COLO668 (cell line): ENCODE measurements around the gene BRAF.
A peak's percentile ranks its signal among the peaks of the same experiment; 100 is the strongest.
"Not testable (repeated sequence)": the region's sequence is repeated elsewhere in the genome, so short reads cannot be mapped to it uniquely, and the experiment has no call there.

Experiments used
- DNase-seq: peaks from one replicate; lab custom pipeline; 2025; ENCODE audit not compliant: unreplicated experiment; lab: John Stamatoyannopoulos, UW

Gene BRAF

DNA sequence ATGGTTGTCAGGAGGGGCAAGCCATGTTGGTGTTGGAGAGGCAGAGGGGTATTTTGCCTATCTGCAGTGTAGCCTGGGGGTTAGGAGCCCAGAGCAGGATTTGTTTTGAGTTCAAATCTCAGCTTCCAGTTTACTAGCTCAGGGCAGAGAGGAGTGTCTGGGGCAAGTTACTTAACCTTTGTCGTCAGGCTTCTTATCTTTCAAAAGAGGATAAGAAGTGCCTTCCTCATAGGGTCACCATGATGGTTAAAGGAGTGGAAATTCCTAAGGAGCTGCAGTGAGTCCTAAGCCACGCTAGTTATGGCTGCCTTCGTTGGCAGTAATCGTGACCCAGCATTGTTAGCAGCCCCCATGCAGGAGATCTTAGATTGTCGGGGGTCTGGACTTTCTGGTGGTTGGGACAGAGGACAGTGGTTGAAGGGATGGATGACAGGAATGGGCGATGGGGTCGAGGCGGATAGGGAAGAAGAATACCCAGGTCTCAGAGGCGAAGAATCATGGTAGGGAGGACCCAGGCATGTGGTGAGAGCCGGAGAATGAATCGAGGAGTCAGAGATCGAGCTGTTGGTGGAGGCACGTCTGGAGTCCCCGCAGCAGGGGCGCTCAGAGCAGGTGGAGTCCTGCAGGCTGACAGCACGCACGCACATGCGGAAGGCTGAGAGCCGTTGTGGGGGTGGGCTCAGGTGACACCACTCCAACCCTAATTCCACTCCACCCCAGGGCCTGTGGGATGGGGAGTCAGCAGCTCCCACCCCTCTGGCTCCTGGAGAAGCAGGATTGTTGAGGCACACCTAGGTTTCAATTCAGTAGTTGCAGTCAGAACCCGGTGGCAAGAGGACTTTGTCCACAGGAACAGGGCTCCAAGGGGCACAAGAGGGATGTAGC, 240.4 kb downstream of the BRAF start:
- DNase-seq, result no peak

DNA sequence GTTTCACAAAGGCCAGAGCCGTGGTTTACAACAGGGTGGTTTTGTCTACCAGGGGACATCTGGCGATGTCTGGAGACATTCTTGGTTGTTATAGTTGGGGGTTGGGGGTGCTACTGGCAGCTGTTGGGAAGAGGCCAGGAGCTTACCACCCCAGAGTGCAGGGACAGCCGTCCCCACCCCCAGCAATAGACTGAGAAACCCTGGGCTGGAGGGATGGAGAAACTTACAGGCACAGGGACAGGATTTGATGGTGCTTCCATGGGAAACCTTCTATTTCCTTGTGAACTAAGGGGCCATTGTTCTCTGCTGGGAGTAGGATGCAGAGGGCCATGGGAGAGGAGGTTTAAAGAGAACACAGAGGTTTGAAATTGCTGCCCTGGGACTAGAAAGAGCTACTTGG, 241.1 kb downstream of the BRAF start:
- no peak for DNase-seq

DNA sequence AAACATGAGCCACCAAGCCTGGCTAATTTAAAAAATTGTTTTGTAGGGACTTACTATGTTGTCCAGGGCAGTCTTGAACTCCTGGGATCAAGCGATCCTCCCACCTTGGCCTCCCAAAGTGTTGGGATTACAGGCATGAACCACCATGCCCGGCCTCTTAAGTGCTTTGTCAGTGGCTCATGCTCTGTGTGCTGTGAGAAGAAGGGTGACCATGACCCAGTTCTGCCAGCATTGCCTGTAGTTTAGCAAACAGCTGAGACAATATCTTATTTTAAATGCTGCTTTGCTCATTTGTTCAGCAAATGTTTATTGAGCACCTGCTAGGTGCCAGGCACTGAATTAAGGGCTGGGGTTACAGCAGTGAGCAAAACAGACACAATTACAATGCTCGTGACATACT, 243.0 kb downstream of the BRAF start:
- no peak for DNase-seq

DNA sequence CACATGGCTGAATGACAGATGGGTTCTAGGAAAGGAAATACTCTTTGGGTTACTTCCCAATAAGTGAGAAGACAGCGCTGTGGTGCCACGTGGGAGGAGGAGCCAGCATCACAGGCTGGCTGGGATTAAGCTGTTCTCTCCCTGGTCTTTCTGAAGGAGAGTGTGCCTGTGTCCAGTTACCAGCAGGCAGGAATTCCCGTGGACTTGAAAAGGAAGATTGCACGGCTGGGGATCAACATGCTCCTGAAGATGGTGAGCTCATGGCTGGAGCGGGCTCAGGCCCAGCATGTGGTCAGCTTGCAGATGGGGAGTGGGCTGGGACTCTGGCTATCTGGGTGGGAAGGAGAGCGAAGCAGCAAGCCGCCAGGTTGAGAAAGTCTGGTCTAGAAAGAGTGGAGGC, 243.8 kb downstream of the BRAF start:
- DNase-seq, result no peak

DNA sequence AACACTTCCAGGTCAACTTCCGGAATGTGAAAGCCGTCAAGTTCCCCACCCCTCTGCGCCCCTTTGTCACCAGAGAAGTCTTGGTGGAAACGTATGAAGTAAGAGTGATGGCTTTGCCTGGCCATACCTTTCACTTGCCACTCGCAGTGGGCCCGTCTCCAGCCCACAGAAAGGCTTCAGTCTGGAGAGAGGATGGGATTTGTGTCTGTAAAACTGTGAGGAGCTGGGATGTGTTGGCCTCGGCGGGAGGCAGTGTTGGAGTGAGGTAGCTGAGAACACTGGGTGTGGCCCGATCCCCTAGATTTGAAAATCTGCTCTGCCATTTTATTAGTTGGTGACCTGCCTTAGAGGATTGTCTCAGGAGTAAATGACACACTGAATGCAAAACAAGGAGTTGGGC, 245.5 kb downstream of the BRAF start:
- no peak for DNase-seq

DNA sequence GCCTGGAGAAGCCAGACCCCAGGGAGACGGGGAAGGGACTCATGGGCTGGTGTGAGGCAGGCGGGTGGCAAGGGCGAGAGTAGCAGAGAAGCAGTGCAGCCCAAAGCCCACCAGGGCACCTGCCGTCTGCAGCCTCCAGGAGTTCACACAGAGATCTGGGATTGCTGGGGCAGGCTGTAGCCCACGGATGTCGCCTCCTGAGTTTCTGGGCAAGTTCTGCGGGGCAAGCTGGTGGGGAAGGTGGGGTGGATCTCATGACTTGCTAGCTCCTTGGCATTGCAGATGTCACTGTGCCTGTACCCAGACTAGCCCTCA, 246.0 kb downstream of the BRAF start:
- DNase-seq, result no peak

DNA sequence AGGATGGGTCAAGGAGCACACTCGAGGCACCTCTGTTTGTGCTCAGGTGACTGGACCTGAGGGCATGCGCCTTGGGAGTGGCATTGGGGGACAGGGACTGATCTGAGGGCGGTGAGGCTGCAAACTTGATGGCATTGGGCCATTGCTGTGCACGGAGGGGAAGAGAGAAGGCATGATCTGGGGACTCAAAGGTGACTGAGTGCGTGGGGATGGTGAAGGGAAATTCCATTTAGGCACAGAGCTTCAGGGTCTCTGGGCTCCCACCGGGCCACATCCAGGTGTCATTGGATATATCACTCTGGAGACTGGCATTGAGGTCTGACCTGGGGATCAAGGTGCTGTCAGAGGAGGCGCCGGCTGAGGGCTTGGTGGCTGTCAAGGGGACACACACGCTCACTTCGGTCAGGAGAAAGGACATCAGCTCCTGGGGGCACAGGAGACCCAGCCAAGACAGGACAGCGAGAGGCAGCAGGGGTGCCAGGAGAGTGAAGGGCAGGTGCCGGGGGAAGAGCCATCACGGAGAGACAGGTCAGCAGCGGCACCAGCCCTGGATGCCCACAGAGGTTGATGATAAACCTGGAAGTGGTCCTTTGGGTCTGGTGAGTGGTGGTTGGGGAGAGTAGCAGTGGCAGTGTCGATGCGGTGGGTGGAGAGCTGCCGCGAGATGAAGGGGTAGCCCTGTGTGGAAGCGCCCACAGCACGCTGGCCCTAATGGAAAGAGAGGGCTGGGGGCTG, 246.5 kb downstream of the BRAF start:
- DNase-seq, result no peak

DNA sequence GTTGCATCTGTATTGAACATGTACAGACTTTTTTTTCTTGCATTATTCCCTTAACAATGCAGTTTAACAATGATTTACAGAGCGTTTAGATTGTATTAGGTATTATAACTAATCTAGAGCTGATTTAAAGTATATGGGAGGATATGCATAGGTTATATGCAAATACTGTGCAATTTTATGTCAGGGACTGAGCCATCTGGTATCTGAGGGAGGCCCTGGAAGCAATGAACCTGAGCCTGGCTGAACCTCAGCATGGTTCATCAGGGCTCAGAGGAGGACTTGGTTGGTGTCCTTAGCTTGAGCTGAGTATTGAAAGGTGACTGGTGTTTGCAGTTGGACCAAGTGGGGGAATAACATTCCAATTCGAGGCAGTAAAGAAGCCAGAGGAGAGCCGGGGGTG, 247.2 kb downstream of the BRAF start:
- no peak for DNase-seq

DNA sequence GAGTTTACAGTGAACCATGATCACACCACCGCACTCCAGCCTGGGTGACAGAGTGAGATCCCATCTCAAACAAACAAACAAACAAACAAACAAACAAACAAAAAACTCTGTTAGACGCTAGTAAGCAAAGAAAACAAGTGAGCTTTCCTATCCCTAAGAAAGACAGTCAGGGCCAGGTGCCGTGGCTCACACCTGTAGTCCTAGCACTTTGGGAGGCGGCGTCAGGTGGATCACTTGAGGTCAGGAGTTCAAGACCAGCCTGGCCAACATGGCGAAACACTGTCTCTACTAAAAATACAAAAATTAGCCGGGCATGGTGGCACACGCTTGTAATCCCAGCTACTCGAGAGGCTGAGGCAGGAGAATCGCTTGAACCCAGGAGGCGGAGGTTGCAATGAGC, 247.8 kb downstream of the BRAF start:
- not testable (repeated sequence) for DNase-seq

DNA sequence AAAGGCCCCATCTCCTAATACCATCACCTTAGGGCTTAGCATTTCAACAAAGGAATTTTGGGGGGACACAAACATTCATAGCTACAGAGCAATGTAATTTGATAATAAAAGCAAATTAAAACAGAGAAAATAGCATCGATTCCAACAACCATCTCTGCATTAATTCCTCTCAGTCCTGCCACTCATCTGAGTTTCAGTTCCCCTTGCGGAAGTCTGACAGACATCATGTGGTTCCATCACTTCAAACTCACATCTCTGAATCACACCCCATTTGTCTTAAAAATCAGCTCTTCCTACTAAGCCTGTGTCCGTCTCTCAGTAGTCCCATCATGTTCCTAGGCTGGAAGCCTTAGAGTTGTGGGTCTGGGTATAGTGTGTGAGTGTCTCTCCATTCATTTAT, 248.4 kb downstream of the BRAF start:
- DNase-seq, result no peak

DNA sequence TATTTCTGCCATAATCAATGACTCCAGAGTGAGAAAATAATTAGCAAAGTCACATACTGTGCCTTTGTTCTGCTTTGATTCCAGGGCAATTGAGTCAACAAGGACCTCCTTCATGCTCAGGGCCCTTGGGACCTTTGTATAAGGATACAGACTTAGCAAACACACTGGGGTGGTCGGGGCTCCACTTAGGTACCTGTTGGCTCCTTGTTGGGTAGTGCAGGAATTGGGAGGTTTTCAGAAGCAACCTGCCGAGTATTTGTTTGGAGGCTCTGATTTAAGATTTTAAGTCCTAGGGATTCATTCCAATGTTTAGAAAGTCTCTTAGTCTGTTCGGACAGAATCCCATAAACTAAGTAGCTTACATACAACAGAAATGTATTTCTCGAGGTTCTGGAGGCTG, 249.0 kb downstream of the BRAF start:
- no peak for DNase-seq

DNA sequence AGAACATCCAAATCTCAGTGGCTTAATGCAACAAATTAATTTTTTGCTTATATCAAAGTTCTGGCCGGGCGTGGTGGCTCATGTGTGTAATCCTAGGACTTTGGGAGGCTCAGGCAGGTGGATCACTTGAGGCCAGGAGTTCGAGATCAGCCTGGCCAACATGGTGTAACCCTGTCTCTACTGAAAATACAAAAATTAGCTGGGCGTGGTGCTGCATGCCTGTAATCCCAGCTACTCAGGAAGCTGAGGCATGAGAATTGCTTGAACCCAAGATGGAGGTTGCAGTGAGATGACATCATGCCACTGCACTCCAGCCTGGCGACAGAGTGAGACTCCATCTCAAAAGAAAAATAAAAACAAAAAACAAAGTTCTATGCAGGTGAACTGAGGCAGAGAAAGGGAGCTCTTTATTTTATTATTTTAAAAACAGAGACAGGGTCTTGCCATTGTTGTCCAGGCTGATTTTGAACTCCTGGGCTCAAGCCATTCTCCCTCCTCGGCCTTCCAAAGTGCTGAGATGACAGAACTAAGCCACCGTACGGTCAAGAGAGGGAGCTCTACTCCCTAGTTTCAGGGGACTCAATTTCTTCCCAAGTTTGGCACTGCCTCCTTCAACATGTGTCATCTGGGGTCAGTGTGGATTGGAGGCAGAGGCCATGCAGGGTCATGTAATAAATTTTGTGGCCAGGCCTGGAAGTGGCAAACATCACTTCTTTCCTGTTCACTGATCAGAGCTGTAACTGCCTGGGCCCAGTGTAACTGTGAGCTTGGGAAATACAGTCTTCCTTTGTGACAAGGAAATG, 249.6 kb downstream of the BRAF start:
- no peak for DNase-seq

DNA sequence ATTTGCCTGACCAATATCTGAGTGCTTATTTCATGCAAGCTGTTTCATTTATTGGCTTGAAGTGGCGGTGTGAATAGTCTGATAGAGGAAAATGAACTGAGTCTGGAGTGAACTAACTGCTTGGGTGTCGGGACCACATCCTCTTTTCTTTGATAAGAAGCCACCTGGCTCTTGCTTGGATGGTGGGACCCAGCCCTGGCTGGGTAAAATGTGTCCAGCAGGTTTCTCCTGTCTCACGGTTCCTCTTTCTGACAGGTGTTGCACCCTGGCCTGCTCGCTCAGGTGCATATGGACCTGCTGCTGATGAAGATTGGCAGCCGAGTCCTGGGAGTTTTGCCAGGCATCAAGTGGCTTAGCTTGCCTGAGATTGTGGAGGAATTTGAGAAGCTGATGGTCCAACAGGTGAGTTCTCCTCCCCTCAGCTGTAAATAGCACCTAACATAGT, 250.4 kb downstream of the BRAF start:
- DNase-seq, result peak; percentile 51

DNA sequence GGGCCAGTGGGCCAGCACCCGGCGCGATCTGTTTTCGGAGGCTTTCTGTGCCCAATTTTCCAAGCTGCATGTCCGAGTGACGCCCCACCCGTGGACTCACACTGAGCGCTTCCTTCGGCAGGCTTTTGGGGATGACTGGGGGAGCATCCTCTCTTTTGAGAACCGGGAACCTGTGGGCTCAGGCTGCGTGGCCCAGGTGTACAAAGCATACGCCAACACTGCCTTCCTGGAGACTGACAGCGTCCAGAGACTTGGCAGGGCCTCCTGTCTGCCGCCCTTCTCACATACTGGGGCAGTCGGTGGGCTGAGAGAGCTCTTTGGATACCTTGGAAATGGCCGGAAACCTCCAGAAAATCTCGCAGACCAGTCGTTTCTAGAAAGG, 251.0 kb downstream of the BRAF start:
- DNase-seq, result peak; percentile 56

DNA sequence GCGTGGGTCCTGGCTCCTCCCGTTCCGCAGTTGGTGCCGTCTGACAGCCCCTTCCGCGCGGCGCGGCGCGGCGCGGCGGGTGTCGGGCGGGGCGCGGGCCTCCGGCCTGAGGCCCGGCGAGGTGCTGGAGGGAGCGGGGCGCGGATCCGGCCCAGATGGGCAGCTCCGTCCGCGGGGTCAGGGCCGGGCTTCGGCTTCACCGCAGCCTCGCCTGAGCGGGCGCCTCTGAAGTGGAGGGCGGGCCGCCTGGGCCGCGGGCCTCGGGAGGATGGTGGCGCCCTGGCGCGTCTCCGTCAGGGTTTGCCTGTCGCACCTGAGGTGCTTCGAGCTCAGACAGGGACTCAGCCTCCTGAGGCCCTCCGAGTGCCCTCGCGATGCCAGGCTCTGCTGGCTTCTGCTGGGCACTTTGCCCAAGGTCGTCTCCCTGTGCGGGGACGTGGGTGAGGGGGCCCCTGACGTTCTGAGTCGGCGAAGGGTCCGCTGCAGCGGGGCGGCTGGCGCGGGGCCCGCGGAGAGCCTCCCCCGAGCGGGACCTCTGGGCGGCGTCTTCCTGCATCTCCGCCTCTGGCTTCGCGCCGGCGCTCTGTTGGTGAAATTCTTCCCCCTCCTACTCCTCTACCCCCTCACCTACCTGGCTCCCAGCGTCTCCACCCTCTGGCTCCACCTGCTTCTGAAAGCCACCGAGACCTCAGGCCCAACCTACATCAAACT, 251.5 kb downstream of the BRAF start:
- DNase-seq, result peak; percentile 77

DNA sequence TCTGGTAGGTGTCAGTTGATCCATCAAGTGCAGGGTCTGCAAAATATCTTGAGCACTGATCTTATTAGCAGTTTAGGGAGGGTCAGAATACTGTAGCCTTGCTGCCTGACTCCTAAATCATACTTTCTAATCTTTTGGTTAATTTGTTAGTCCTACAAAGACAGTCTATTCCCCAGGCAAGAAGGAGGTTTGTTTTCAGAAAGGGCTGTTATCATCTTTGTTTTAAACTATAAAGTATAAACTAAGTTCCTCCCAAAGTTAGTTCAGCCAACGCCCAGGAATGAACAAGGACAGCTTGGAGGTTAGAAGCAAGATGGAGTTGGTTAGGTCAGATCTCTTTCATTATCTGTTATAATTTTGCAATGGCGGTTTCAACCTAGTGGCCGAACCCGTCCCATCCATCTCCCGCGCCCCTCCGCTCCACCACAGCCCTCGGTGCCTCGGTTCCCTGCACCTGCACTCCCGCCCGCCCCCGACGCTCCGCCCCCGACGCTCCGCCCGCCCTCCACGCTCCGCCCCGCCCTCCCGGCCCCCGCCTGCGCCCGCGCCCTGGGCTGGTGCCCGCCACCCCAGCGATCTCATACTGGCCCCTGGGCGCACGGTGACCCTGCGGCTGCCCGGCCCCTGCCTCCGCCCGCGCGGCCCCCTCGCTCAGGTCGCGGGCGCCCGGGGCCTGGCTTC, 252.2 kb downstream of the BRAF start, which contains the start of gene ADCK2:
Gene ADCK2 (plus strand): TSS at position 564 of the 681 bp plus-strand sequence. CDS start 386 bp downstream, outside the sequence.
- DNase-seq, result peak; percentile 79

DNA sequence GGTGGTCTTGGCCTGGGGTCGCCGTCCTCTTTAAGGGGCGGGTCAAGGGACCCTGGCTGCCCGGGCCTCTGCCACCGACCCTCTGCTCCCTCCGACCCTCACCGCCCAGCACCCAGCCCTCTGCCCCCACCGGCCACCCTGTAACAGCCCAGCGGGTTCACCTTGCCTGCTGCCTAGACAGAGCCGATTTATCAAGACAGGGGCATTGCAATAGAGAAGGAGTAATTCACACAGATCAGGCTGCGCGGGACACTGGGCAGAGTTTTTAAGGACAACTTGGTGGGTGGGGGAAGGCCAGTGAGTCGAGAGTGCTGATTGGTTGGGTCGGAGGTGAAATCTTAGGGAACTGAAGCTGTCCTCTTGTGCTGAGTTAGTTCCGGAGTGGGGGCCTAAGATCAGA, 252.8 kb downstream of the BRAF start:
- no peak for DNase-seq

DNA sequence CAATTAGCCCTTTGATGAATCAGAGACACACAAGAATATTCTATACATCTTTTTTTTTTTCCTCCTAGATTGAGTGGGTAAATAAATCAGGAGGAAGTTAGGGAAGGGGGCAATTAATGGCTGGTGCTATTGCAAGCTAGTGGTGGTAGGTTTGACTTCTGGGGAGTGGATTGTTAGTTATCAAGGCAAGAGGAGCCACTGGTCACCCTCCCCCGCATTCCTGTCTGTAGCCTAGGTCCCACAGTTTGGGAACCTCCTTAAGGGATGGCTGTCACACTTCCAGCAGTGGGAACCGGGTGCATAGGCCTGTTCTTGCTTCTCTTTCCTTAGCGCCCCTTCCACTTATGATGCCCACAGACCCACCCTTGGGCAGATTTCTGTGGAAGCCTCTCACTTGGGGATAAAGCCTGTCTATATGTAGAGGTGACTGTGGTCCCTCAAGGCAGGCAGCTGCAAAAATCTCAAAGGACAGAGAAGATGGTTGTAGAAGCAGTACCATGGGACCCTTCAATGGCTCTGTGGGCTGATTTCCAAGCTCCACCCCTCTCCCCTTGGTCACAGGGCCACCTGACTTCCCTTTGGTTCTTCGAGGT, 254.3 kb downstream of the BRAF start:
- DNase-seq, result no peak

DNA sequence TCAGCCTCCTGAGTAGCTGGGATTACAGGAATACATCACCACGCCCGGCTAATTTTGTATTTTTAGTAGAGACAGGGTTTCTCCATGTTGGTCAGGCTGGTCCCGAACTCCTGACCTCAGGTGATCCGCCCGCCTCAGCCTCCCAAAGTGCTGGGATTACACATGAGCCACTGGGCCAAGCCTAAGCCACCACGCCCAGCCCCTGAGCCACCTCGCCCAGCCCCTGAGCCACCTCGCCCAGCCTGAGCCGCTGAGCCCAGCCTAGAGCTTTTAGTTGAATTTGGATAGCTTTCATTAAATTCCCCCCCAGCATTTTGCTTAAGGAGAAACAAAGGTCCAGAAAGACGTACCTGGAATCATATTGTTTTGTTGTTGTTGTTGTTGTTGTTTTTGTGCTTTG, 254.9 kb downstream of the BRAF start:
- DNase-seq, result not testable (repeated sequence)

DNA sequence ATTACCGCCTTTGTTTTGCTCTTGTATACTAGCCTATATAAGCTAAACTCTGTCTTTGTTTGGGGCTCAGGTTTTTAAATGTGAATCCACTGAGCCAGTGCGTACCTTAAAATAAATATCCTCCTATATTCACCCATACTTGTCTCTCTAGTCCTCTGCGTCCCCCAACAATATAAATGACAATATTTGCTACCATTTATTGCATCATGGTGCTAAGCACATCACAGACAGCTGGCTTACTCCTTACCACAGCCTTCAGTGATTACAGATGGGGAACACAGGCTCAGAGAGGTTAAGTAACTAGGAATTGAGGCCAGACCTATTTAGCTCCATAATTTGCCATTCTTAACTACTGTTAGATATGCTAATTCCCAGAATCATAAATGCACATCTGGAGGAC, 255.4 kb downstream of the BRAF start:
- DNase-seq, result no peak
